ENCODE data around the gene TSC1. TPM values are rescaled to one million over a fixed set of nuclear protein-coding genes. Genes with fewer than 3 reads are reported as not detected.

Gene TSC1
- total RNA-seq, 1 donor from 2014 or later: 64.9 TPM

DNA sequence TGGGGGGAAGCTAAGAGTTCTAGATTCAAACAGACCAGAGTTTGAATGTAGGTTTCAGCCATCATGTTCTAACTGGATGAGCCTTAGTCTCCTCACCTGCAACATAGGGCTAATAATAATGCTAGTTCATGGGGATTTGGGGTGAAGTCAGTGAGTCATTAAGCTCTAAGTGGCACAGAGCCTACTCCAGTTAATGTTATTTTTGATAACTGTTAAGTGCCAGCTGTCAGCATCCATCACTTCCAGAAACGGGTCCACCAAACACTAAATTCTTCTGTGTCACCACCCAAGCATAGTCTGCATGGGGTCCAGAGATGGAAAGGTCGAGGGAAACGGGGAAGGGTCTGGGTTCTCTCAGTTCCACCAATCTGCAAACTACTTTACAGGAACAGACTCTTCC is 1.8 kb upstream of the TSC1 start:
- Histone ChIP-seq H2AFZ (replicated peaks) (no peak overlapping the region), H3K9me3 (ENCODE audit: low read depth) (no peaks in the 10 kb centered on the region), H3K79me2 (ENCODE audit: low read depth) (peaks cover 31% of the 10 kb centered on the region), H3K27ac (no peak overlapping the region), H3K36me3 (no peaks in the 10 kb centered on the region), H3K4me3 (no peak overlapping the region), H3K4me2 (no peak overlapping the region), H4K20me1 (ENCODE audit: low read depth) (peaks cover 15% of the 10 kb centered on the region), H3K27me3 (no peaks in the 10 kb centered on the region), H3K4me1 (peaks cover 10% of the 10 kb centered on the region), H3F3A (ENCODE audit: low read depth) (peaks cover 4% of the 10 kb centered on the region), H3K9ac (no peak overlapping the region)
- Mint-ChIP-seq H3K36me3 (no peaks in the 10 kb centered on the region), H3K4me3 (no peak overlapping the region), H3K4me1 (peaks cover 32% of the 10 kb centered on the region), H3K9me3 (no peaks in the 10 kb centered on the region), H3K27me3 (ENCODE audit: insufficient read depth, low read depth) (peaks cover 10% of the 10 kb centered on the region), H3K27ac (no peak overlapping the region)
- TF ChIP-seq, protein P1, sequence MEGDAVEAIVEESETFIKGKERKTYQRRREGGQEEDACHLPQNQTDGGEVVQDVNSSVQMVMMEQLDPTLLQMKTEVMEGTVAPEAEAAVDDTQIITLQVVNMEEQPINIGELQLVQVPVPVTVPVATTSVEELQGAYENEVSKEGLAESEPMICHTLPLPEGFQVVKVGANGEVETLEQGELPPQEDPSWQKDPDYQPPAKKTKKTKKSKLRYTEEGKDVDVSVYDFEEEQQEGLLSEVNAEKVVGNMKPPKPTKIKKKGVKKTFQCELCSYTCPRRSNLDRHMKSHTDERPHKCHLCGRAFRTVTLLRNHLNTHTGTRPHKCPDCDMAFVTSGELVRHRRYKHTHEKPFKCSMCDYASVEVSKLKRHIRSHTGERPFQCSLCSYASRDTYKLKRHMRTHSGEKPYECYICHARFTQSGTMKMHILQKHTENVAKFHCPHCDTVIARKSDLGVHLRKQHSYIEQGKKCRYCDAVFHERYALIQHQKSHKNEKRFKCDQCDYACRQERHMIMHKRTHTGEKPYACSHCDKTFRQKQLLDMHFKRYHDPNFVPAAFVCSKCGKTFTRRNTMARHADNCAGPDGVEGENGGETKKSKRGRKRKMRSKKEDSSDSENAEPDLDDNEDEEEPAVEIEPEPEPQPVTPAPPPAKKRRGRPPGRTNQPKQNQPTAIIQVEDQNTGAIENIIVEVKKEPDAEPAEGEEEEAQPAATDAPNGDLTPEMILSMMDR (IDR thresholded peaks at IDR 0.05): no peak
- no peak for DNase-seq (ENCODE audit: low spot score)

DNA sequence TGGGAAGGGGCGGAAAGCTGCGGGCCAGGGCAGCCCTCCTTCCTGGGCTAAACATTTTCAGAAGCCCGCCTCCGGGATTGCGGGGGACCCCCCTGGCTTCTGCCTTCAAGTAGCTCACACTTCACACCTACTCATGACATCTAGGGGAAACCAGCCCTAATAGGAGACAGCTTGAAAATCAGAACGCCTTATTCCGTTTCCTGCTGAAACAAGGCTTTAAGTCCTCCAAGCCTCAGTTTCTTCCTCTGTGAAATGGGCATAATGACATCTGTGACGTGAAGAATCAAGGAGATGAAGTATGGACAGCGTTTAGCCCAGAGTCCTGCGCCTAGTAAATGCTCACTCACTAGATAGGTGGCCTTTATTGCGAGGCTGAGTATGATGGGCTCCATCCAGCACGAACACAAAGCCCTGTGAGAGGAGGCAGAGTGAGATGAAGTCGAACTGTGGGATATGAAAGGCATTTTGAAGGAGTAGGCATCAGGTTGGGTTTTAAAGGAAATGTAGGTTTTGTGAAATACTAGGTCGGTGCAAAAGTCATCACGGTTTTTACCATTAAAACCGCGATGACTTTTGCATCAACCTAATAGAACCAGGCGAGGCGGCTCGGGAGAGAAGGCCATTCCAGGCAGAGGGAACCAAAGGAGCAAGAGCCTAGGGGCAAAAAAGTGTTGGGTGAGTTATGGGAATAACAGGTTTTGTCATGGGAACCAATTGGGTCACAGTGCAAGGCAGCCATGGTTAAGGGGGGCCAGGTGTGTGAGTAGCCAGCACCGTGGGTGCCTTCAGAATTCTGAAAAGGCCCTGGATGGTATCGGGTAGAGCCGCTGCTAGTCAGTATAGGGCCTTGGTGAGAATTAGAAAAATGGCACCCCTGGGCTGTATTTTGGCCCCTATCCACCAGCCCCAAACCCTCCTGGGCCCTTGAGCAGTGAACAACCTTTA is 1.0 kb upstream of the TSC1 start:
- Histone ChIP-seq H3K27me3 (no peaks in the 10 kb centered on the region), H3K9me3 (ENCODE audit: low read depth) (no peaks in the 10 kb centered on the region), H3K36me3 (no peaks in the 10 kb centered on the region), H3K9ac (no peak overlapping the region), H3F3A (ENCODE audit: low read depth) (peaks cover 4% of the 10 kb centered on the region), H4K20me1 (ENCODE audit: low read depth) (peaks cover 19% of the 10 kb centered on the region), H3K79me2 (ENCODE audit: low read depth) (peaks cover 39% of the 10 kb centered on the region), H3K27ac (no peak overlapping the region), H2AFZ (replicated peaks) (peak overlapping the region; percentile 13), H3K4me2 (peak overlapping the region; percentile 81), H3K4me1 (peaks cover 10% of the 10 kb centered on the region), H3K4me3 (peak overlapping the region; percentile 92)
- Mint-ChIP-seq H3K9me3 (no peaks in the 10 kb centered on the region), H3K27ac (no peak overlapping the region), H3K27me3 (ENCODE audit: insufficient read depth, low read depth) (peaks cover 10% of the 10 kb centered on the region), H3K4me1 (peaks cover 32% of the 10 kb centered on the region), H3K36me3 (no peaks in the 10 kb centered on the region), H3K4me3 (peak overlapping the region; percentile 98)
- no peak for TF ChIP-seq EZH2phosphoT487 (IDR thresholded peaks at IDR 0.05)
- TF ChIP-seq, protein P1 (IDR thresholded peaks at IDR 0.05): no peak
- TF ChIP-seq EZH2 (IDR thresholded peaks at IDR 0.05): no peak
- no peak for DNase-seq (ENCODE audit: low spot score)

DNA sequence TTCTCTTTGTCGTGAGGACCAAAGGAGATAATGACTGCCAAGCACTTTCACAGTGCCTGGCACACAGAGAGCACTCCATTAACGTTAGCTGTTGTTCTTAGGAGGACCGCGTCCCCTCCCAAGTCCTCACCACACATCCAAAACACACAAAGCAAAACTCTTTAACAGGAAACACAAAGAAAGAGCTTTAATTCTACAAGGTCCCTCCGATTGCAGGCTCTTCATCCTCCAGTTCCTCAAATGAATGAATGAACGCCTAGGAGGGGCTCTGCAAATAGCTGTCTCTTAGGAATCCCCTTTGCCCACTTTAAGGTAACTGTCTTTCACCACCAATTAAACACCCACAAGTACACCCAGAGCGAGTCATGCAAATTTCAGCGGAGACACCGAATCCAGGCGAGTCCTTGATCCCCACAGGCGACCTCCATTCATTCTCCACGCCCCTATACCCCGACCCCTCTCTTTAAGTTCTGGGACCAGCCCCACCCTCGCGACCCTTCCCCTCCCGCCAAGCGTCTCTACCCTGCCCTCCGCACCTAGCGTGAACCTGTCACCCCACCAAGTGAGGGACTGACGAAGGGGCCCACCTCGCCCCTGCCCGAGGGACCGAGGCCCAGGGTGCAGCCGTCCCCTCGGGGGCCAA is 644 bp downstream of the TSC1 start:
- no peak for DNase-seq (ENCODE audit: low spot score)
- Mint-ChIP-seq H3K4me3 (peak overlapping the region; percentile 98), H3K27ac (peak overlapping the region; percentile 93), H3K4me1 (peaks cover 32% of the 10 kb centered on the region), H3K27me3 (ENCODE audit: insufficient read depth, low read depth) (peaks cover 8% of the 10 kb centered on the region), H3K9me3 (no peaks in the 10 kb centered on the region), H3K36me3 (no peaks in the 10 kb centered on the region)
- H3K4me3 ChIP-seq: peak overlapping the region; percentile 92
- H4K20me1 ChIP-seq (ENCODE audit: low read depth): peaks cover 34% of the 10 kb centered on the region
- H3K27me3 ChIP-seq: no peaks in the 10 kb centered on the region
- H3K9ac ChIP-seq: peak overlapping the region; percentile 98
- H2AFZ ChIP-seq (replicated peaks): peak overlapping the region; percentile 99
- TF ChIP-seq EZH2phosphoT487 (IDR thresholded peaks at IDR 0.05) (no peak), EZH2 (IDR thresholded peaks at IDR 0.05) (no peak)
- TF ChIP-seq, protein P1 (IDR thresholded peaks at IDR 0.05): no peak
- H3K4me1 ChIP-seq: peaks cover 10% of the 10 kb centered on the region
- H3K9me3 ChIP-seq (ENCODE audit: low read depth): no peaks in the 10 kb centered on the region
- H3K4me2 ChIP-seq: peak overlapping the region; percentile 91
- H3K27ac ChIP-seq: peak overlapping the region; percentile 99
- H3K36me3 ChIP-seq: no peaks in the 10 kb centered on the region
- H3F3A ChIP-seq (ENCODE audit: low read depth): peaks cover 4% of the 10 kb centered on the region
- H3K79me2 ChIP-seq (ENCODE audit: low read depth): peaks cover 55% of the 10 kb centered on the region

Measured in neural progenitor cell (in vitro differentiated cells).